Hematopoietic multipotent progenitor cell treated with erythropoietin and hydrocortisone succinate and interleukin-3 and kit ligand, for 8 days (in vitro differentiated cells): ENCODE results near the gene TRIM29.

ENCODE experiments used
- DNase-seq: peaks from one replicate; pipeline ENCODE4 v3.0.0-alpha.2; 2015

TRIM29 gene

DNA sequence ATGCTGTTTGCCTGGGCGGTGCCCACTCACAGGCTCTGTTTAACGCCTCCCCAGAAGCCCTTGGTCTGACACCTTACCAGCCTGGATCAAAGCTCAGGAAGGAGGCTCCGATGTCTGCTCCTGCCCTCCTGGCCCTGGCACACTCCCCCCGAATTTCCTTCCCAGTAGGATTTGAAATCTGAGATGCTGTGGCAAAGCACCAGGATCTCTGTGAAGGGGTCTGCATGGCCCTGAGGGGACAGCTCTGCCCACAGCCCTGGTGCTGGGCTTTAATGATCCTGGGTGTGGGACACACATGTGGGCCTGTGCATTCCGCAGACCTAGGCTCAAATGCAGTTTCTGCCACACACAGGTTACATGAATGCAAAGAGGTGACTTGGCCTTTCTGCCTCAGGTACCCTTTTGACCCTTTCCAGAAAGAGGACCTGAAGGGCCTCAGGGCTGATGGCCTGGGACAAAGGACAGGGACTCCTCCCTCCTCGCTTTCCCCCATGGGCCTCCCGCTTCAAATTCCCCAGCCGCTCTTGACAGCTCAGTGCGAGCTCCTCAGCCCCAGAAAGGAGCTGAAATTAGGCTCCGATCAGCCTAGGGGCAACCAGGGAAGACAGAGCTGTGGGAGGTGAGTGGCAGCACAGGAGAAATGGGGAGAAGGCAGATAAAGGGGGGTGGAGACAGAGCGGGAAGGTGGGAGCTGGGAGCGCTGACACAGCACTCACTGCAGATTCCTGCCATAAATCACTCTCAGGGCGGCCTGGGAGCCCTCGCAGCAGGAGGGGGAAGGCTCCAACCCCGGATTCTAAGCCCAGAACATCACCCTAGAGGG, 41.3 kb downstream of the TRIM29 start:
- DNase-seq, result no peak

DNA sequence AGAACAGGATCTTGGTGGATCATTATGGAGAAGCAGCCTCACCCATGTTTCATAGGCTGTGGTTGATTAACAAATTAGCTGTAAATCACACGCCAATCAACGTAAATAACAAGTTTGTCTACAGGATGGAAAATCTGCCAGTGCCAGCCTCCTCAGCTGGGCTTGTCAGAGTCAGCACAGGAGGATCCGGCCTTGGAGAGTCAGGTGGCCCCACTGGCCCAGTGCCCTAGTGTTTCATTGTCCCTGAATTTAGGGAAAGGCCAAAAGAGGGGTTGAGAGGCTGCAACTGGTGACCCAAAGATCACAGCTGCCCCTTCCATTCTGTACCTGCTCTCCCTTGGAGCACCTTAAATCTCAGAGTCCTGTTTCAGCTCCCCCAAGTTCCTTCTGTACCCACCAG, 42.4 kb downstream of the TRIM29 start:
- DNase-seq, result no peak

DNA sequence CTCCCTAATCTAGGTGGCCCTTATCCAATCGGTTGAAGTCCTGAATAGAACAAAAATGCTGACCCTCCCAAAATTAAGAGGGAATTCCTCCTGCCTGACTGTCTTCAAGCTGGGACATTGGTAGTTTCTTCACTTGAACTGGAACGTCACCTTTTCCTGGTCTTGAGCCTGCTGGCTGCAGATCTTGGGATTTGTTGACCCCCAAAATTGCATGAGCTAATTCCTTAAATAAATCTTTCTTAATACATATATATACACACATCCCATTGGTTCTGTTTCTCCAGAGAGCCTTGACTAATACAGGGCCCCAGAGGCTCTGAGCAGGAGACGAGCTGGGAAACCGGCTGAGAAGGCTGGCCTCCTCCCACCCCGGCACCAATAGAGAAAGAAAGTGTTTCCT, 46.2 kb downstream of the TRIM29 start:
- no peak for DNase-seq

DNA sequence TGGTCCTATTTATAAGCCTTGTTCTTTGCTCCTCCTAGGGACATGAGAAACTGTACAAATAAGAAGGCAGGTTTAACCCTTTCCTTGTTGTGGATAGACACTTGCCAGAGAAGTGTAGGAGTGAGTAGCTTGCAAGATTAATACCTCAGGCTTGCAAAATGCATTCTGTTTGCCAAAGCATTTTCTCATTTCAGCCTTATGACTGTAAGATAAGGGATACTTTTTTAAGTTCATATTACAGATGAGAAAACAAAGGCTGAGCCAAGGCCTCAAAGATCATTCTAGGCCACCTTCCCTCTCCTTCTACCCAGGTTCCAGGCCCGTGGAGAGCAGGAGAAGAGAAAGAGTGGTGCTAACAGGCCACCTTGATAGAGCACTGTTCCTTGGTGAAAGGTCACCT, 46.8 kb downstream of the TRIM29 start:
- no peak for DNase-seq

DNA sequence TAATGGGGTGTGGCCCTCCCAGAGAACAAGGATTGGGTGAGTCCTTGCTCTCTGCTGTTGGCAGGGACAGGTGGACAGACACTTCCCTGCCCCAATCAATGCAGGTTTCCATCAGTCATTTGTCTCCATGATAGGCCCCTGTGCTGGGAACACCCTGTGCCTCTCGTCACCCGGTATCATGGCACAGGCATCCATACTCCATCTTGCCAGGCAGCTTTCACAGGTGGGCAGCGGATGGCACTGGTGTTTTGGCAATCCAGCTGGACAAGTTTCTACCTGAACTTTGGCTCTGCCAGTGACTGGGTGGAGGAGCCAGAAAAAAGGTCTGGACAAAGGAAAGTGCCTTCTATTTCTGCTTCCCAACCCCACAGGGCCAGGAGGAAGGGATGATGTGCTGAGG, 47.5 kb downstream of the TRIM29 start:
- no peak for DNase-seq

DNA sequence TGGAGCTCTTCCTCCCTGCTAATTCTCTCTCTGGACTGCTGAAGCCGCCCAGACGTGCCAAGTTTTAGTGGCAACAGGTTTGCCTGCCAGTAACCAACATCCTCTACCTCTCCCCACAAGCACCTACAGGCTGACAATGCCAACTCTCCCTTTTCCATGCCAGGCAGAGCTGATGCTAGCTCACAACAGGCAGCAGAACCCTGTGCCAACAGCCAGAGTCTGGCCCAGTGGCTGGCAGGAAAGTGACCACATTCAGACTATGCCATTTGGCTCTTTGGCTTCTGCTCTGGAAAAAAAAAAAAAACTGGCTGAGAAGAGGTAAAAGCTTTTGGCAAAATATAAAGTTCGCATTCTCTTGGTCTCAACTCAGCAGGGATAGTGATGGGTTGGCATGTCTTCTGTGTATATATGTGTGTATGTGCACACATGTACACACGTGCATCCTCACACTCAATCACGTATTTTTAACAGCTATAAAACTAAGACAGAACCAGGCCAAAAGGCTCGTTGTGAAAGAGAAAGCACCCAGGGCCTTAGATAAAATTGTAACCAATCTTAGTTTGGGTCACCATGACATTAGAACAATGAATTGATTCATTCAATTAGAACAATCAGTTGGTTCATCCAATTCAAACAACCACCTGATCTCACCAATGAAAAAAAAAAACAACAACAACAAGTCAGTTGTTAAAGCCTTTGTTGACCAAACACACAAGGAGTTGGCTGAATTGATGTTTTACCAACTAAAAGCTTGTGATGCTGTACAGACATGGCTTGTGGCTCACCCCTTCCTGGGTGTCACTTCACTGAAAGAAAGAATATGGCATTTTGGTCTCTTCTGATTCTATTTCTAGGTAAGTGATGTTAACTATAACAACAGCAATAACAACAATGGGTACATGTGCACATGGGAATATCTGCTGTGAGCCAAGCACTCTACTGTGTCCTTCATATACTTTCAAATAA, 48.6 kb downstream of the TRIM29 start:
- DNase-seq, result no peak

DNA sequence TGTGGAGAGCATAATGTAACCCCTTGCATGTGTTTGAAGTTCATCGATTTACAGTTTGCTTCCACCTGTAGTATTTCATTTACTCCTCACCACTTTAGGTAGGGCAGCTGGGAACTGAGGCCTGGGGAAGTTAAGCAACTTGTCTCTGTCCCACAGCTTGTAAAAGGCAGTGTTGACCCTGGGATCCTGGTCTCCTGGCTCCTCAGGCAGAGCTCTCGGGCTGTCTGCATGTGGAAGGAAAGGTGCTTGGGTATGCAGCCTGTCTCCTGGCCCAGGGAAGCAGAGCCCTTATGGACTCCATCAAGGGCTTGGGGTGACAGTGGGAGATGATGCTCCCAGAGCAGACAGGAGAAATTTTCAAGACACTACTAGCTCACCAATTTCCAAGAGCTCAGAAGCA, 49.9 kb downstream of the TRIM29 start:
- no peak for DNase-seq

DNA sequence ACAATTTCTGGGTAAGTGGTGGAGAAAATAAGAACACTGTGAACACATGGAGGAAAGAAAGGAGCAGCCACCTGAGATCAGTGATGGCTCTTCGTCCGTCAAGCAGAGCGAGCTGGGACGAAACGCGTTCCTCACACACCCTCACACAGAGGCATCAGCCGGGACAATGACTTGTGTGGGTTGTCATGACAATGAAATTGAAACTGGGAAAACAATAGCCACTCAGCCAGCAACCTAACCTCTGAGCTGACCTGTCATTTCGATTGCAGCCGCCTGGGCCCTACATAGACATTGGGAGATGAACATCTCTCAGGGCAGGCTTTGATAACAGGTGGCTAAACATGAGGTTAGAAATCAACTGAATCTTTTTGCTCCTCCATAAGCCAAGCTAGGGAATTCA, 51.3 kb downstream of the TRIM29 start:
- DNase-seq, result no peak

DNA sequence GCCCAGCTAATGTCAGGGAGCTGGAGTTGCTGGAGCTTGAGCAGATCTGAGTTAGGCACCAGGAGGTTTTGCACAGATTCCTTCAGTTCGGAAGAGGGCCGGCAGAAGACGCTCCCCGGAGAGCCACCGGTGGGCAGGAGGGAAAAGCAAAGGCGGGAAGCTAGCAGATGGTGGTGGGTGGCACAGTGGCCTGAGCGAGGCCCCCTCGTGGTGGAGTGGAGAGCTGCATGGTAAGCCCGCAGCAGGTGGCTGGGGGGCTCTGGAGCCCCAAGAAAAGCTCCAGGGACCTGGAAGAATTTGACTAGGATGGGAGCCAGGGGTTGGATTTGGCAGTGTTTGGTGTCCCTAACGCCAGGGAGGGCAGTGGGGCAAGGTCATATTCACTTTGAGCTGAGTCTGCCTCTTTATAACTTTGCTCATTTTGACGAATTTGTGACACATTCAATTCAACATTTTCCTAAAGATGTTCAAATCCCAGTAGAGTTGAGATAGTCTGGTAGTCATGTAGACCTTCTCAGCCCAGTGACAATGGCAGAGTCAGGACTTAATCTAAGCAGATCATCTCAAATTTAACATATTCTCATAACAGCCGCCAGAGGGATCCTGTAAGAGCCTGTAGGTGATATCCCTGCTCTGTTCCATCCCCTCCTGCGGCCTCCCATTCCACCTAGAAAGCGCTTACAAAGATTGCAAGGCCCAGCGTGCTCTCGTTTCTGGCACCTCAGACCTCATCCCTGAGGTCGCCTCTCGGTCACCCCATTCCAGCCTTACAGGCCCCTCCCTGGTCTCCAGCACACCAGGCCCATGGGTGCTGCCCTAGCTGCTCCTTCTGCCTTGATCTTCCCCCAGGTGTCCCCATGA, 57.9 kb downstream of the TRIM29 start:
- no peak for DNase-seq

DNA sequence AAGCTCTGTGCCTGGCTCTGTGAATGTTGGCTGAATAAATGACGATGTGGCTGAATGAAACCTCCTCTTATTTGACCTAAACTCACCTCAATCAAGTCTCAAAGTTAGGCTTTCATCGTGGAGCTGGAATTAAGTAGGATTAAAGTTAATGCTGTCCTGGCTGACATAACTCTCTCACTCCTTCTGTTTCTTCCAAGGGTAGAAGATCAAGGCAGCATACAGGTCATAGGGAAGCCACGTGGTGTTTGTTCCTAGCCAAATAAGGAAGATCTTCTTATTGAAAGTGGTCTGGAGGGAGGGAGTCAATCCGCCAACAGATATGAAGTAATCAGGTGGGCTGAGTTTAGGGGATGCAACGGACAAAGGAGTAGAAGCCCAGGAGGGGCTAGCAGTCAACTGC, 59.5 kb downstream of the TRIM29 start:
- no peak for DNase-seq

DNA sequence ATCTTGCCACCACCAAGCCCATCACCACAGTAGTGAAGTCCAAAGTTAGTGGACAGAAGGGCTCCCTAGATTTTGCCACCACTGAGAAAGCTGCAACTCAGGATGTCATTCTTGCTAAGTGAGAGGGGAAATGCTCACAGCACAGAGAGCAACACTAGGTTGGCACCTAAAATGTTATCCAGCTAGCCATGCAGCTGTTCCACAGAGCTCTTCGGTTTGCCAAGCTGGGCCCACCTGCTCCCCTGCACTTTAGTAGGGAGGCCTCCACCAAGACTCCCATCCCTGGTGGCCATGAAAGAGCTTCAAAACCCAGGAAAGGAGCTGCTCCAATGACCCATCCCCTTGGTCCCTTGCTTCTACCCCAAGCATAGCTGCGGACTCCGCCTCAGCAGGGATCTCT, 63.8 kb downstream of the TRIM29 start:
- DNase-seq, result no peak

DNA sequence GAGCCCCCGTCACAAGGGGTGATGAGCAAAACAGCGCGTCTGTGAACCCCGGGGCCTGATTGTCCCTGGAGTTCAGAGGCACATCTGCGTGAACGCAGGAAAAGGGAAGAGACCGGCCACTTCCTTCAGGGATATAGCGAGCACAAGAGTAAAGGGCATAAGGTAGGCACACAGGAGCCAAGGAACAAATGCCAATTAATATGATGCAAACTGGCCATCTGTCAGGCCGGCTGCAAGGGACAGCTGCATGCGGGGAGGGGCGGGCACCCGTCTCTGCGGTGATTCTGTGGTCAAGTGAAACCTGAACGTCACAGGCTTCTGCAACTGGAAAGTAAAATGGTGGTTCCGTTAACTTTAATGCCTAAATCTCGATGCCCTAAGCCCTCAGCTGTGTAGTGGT, 64.7 kb downstream of the TRIM29 start:
- no peak for DNase-seq

DNA sequence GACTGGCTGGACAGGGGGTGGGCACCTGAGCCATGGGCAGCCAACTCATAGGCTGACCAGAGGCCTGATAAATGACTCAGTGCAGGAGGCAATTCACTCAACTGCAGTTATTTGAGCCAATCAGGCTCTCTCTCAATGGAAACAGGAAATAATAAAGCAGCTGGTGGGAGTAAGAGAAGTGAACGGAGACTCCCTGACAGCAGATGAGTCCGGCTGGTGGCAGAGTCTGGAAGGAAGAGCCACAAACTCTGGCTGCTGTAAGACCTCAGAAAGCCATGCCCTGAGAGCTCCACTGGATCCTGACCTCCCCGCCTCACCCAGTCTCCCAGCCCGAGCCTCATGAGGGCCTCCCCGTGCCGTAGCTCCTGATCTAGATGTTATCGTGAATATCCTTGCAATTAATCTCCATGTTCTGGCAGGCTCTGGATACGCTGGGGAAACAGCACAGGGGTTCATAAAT, 69.8 kb downstream of the TRIM29 start:
- DNase-seq, result peak; percentile 14

DNA sequence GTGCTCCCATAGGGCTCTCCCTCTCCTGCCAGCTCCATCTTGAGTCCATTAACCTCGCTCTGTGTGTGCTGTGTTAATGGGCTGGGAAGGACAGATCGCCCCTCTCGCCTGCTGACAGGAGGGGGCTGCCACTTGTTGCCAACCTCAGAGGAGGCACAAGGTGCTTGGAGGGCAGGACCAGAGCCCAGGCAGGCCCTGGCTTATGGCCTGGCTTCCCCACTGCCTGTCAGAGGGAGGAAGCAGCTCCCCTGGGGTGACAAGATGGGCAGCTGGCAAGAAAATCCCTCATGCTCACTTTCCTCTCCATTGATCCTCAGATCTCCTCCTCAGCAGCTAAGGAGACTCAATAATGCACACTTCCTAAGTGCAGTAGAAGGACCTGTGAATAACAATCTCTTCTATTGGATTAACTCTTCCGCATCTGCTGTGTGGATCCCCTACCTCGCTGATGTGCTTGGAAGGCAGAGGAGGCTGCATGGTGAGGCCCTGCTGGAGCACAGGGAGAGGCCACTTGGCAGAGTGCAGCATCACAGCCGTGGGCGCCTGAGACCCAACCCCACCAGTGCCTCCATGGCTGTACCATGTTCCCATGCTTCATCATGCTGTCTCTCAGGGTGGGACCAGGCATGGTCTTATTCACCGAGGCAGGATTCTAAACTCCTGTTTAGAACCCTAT, 70.3 kb downstream of the TRIM29 start:
- no peak for DNase-seq

DNA sequence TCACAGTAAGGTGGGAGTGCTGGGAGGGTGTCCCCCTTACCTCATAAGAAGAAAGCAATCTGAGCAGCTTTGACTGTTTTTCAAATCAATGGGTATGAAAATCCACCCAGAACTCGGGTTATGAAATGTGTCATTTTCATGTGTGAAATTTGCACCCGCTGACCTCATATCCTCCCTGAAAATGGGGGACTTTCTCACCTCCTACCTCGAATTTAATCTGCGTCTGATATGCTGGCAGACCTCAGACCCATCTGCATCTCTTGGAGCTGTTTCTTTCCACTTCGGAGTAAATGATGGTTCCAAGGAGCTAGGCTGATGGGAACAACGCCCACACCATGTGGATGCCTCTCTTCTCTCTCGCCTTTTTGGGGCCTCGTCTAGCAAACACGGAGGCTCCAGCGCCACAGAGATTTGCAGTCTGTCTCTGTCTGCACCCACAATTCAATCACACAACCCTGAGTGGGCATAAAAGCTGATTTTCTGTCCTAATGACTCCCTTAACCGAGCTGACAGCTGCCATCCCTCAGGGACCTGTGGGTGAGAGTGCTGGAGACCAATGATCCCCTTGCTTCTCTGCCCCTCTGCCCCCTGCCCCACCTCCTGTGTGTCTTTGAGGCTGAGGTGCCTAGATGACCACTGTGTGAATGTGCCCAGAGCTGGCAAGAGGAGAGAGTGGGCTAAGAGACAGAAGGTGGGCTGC, 71.0 kb downstream of the TRIM29 start:
- no peak for DNase-seq

DNA sequence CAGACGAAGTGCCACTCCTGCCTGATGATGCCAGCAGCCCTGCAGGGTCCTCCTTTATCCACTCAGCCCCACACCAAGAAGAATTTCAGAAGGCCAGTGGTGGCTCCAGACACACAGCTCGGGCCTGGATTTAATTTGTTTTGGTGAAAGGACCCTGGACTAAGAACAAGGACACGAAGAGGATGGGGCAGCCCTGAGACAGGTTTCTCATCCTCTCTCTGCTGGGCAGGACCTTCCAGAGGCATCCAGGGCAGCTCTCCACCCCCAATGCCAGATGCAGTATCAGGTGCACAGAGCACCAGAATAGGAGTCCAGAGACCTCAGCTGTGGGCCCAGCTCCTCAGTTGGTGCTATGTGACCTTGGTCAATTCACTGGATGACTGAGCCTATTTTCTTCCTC, 72.0 kb downstream of the TRIM29 start:
- DNase-seq, result no peak

DNA sequence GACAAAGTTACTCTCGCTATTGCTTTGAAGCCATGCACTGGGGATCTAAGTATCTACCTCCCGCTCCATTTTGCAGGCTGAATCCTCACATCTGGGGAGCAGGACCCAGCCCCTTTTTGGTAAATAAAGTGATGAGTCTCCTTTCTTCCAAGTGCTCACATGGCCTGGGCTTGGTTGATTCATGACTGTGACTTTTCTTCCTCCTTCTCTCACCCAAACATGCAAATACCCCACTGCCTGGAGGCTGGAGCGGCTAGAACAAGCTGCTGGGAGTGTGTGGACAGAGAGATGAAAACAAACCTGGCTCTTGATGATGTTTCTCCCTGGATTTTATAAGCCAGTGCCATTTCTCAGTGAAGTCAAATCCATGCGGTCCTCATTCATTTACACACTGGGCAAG, 72.7 kb downstream of the TRIM29 start:
- no peak for DNase-seq

DNA sequence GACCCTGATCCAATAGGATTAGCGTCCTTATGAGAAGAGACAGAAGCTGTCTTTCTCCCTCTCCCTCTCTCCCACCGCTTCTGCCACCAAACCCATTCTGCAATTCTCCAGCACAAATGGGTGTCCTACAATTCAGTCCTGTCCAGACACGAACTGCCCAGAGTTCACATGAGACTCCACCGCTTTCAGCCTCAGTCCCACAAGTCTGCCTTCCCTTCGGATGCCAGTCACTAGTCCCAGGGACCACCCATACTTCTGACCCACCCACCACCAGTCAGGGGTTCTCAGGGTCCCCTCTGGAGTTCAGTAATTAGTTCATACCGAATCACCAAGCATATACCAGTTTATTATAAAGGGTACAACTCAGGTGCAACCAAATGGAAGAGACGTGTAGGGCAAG, 73.6 kb downstream of the TRIM29 start:
- DNase-seq, result no peak

DNA sequence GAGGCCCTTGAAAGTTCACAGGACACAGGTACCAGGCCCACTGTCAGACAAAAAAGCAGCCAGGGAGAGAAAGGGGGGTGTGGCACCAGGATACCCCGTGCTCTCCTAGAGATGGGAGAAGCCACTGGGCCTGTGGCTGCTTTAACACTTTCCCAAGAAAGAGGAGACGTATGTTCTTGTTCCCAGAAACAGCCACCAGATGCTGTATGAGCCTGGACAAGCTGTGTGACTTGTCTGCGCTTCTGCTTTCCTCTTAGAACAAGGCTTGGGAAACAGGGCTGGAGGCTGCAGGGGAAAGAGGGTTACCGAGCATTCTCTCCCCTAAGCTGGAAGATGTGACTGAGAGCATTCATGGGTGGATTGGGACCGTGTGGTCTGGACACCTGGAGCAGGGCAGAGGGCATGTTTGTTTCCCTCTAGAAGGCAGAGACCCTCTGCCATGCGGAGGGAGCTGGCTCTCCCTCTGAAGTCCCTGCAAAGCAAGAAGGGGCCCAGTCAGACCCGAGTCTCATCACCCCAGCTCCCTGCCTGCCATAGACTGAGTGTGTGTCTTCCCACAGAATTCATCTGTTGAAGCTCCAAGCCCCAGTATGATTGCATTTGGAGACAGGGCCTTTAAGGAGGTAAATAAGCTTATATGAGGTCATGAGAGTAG, 74.1 kb downstream of the TRIM29 start:
- no peak for DNase-seq

DNA sequence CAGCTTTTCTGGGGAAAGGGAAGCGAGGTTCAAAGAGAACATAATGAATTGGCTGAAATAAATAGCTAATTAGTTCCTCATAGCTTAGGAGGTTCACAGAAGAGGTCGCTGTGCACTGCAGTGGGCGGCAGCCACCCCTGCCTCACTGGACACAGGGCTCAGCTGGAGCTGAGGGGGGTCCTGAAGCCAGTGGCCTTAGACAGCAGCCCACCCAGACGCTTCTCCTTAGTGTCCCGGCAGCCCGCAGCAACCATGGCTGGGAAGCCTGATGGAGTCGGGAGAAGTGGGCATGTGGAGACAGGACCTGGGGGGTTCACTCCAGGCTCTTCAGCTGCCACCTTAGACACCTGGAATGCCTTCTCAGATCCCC, 75.4 kb downstream of the TRIM29 start:
- no peak for DNase-seq
